SU-DHL-6 (cell line): Measurements from ENCODE around the gene NEK4.

Source experiments
- CTCF ChIP-seq: fragments of 200-600 bp; sonication (generic); IDR thresholded peaks from one replicate; pipeline ENCODE4 v1.5.1; 2017; ENCODE audit warnings: antibody characterized with exemption, mild to moderate bottlenecking, low read length, moderate library complexity; ENCODE audit not compliant: insufficient read depth, poor library complexity, severe bottlenecking
- EZH2phosphoT487 ChIP-seq: fragments of 200-600 bp; sonication (generic), shearing (Covaris generic); conservative IDR thresholded peaks from 2 replicates; pipeline ENCODE4 v1.6.1; 2018; ENCODE audit warnings: mild to moderate bottlenecking, antibody characterized with exemption, low read length, moderate library complexity, mixed read lengths

- TF ChIP-seq CTCF (no peak), EZH2phosphoT487 (no peak)
Measured at GRCh38 chr3:52787672-52788625, 17.2 kb upstream of the NEK4 start.
